Activated CD4-positive, alpha-beta T cell treated with anti-CD3 and anti-CD28 coated beads for 36 hours (primary cell): ENCODE measurements around the gene PRKCI. TPM values are rescaled to one million over a fixed set of nuclear protein-coding genes. Genes with fewer than 3 reads are reported as not detected.
"Not testable (repeated sequence)": the region's sequence is repeated elsewhere in the genome, so short reads cannot be mapped to it uniquely, and the experiment has no call there.

Source experiments
- ATAC-seq: fragments of 200-7000 bp; cut with Tn5 transposase; one replicate; pipeline ENCODE4 v1.10.0; 2021; ENCODE audit warnings: mild to moderate bottlenecking, moderate library complexity
- CTCF ChIA-PET: fragments of 350-600 bp; sonication (Branson Sonifier 250); formaldehyde crosslinking; loops from one replicate; lab custom pipeline; 2021; ENCODE audit warnings: antibody characterized with exemption; lab: Charles Lee
- POLR2A ChIA-PET: fragments of 350-600 bp; sonication (Branson Sonifier 250); formaldehyde crosslinking; loops from one replicate; lab custom pipeline; 2021; ENCODE audit warnings: antibody characterized with exemption, inconsistent platforms; lab: Charles Lee
- DNase-seq: peaks from one replicate; pipeline ENCODE4 v3.0.0-alpha.2; 2020
- H3K27ac Mint-ChIP-seq: one replicate; pipeline ENCODE4 v1.8.0; 2021; ENCODE audit warnings: mixed read lengths
- H3K27me3 Mint-ChIP-seq: one replicate; pipeline ENCODE4 v1.8.0; 2021; ENCODE audit warnings: mixed read lengths
- H3K36me3 Mint-ChIP-seq: one replicate; pipeline ENCODE4 v1.8.0; 2021; ENCODE audit warnings: low read depth, mixed read lengths
- H3K4me1 Mint-ChIP-seq: one replicate; pipeline ENCODE4 v1.8.0; 2021; ENCODE audit warnings: mixed read lengths
- H3K4me3 Mint-ChIP-seq: one replicate; pipeline ENCODE4 v1.8.0; 2021; ENCODE audit warnings: mild to moderate bottlenecking, moderate library complexity, mixed read lengths
- H3K9me3 Mint-ChIP-seq: one replicate; pipeline ENCODE4 v1.8.0; 2021; ENCODE audit warnings: low read depth, mixed read lengths
- intact Hi-C, 2 experiments: fragments of 100-400 bp; cut with DNase I in 1 of 2; cut with micrococcal nuclease in 1 of 2; formaldehyde crosslinking; loops; one replicate each; pipeline versions ENCODE4 v1.14.2 to v1.15.1; 2022 to 2024; cut with DNase I, micrococcal nuclease
- total RNA-seq, 2 experiments: library from RNA; stranded (reverse); gene quantifications; one replicate each; pipeline ENCODE4 v1.2.3, GENCODE V29; 2021

The PRKCI gene
- total RNA-seq, 2 experiments from 2014 or later = 32.3 to 33.0 TPM

DNA sequence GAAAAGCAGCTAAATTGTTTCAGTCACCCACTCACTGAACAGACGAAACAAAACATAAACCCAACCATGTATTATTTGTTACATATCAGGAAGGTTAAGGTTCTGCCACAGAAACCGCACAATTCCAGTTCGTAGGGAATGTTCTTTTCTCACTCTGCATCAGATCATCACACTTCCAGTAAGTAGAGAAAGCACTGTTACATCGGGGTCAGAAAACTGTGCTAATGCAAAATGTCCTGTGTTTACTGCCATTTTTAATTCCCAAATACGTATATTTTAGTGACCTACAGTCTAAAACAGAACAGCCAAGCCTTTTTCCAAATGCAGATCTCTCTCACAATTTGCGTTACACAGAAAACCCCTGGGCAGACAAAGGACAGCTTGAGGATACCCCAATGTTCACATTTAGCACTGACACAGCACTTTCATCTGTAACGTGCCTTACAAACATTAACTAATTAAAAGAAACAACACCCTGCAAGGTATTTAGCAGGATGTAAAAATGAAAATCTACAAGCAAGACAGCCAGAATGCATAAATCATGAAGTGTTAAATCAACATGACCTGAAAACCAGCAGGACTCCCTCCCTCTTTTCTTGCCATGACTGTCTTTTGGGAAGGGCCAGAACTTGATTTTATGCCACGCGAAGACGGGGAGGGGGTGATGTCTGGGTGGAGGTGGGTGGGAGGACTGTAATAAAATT lies 100.5 kb downstream of the PRKCI start:
- ATAC-seq (no peak), DNase-seq (no peak)
- Mint-ChIP-seq H3K27ac (no peak overlapping the region), H3K36me3 (no peaks in the 10 kb centered on the region), H3K4me3 (no peak overlapping the region), H3K4me1 (no peaks in the 10 kb centered on the region), H3K27me3 (no peaks in the 10 kb centered on the region), H3K9me3 (no peaks in the 10 kb centered on the region)
- ChIA-PET POLR2A (no interaction called here), CTCF (interaction anchor here (0.7 kb wide), 1 partner anchor 481 kb away, joined by 3 read pairs; no protein-coding TSS in a partner anchor)
- intact Hi-C loops = loop anchor here in 1 of 2 experiments (10.0 kb wide), 1 partner anchor 252 kb away; no protein-coding TSS in a partner anchor

DNA sequence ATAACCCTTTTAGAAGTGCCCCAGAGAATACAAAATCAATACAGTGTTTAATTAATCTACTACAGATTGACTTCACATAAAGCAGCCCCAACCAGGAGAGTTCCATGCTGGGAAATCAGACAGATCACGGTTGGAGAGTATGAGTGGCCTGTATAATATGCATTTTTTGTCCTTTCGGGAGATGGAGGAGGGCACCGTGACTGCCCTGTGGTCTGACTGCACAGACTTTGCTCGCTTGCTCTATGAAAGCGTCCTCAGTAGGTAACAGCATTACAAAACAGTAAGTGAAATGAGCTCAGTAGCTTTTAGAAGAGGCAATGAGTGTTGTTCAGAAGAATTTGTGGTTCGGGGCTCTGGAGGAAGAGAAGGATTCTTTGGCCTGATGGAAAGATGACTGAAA lies 101.1 kb downstream of the PRKCI start:
- ChIA-PET POLR2A (no interaction called here), CTCF (no interaction called here)
- no peak for ATAC-seq
- intact Hi-C loops = loop anchor here in 1 of 2 experiments (10.0 kb wide), 1 partner anchor 251 kb away; no protein-coding TSS in a partner anchor
- no peaks in the 10 kb centered on the region for H3K27me3 Mint-ChIP-seq
- H3K27ac Mint-ChIP-seq = no peak overlapping the region
- H3K9me3 Mint-ChIP-seq = no peaks in the 10 kb centered on the region
- no peaks in the 10 kb centered on the region for H3K4me1 Mint-ChIP-seq
- no peak overlapping the region for H3K4me3 Mint-ChIP-seq
- no peak for DNase-seq
- no peaks in the 10 kb centered on the region for H3K36me3 Mint-ChIP-seq

GRCh38 chr3:170324962-170325361 lies 102.7 kb downstream of the PRKCI start:
- CTCF ChIA-PET = interaction anchor here (0.6 to 1.2 kb wide), 4 partner anchors 17 to 298 kb away, joined by 3 read pairs; no protein-coding TSS in a partner anchor

GRCh38 chr3:170327040-170327808 lies 105.0 kb downstream of the PRKCI start:
- POLR2A ChIA-PET = no interaction called here
- Mint-ChIP-seq H3K27me3 (no peaks in the 10 kb centered on the region), H3K9me3 (no peaks in the 10 kb centered on the region), H3K36me3 (no peaks in the 10 kb centered on the region), H3K27ac (no peak overlapping the region), H3K4me1 (no peaks in the 10 kb centered on the region), H3K4me3 (no peak overlapping the region)
- ATAC-seq (peak; percentile 36), DNase-seq (peak; percentile 8)
- intact Hi-C loops = loop anchor here in 1 of 2 experiments (10.0 kb wide), 1 partner anchor 248 kb away; no protein-coding TSS in a partner anchor
- CTCF ChIA-PET = interaction anchor here (0.6 kb wide), 2 partner anchors 9 to 29 kb away, joined by 3 read pairs; no protein-coding TSS in a partner anchor

More at GRCh38 chr3:170324962-170325361, 102.7 kb downstream of the PRKCI start:
- H3K4me3 Mint-ChIP-seq = no peak overlapping the region
- no peaks in the 10 kb centered on the region for H3K9me3 Mint-ChIP-seq
- ATAC-seq = no peak
- no peak overlapping the region for H3K27ac Mint-ChIP-seq
- intact Hi-C loops = loop anchor here in 1 of 2 experiments (10.0 kb wide), 1 partner anchor 250 kb away; no protein-coding TSS in a partner anchor
- H3K27me3 Mint-ChIP-seq = no peaks in the 10 kb centered on the region
- H3K36me3 Mint-ChIP-seq = no peaks in the 10 kb centered on the region
- POLR2A ChIA-PET = no interaction called here
- H3K4me1 Mint-ChIP-seq = no peaks in the 10 kb centered on the region
- DNase-seq = no peak

- POLR2A ChIA-PET, H3K9me3 Mint-ChIP-seq, ATAC-seq, H3K4me1 Mint-ChIP-seq, DNase-seq, H3K27me3 Mint-ChIP-seq, H3K36me3 Mint-ChIP-seq, H3K4me3 Mint-ChIP-seq, H3K27ac Mint-ChIP-seq: not testable (repeated sequence)
- intact Hi-C loops = loop anchor here in 1 of 2 experiments (10.0 kb wide), 1 partner anchor 247 kb away; no protein-coding TSS in a partner anchor
- CTCF ChIA-PET = interaction anchor here (0.6 kb wide), 1 partner anchor 9 kb away, joined by 3 read pairs; no protein-coding TSS in a partner anchor
Measured at GRCh38 chr3:170327868-170328548, 105.8 kb downstream of the PRKCI start.

DNA sequence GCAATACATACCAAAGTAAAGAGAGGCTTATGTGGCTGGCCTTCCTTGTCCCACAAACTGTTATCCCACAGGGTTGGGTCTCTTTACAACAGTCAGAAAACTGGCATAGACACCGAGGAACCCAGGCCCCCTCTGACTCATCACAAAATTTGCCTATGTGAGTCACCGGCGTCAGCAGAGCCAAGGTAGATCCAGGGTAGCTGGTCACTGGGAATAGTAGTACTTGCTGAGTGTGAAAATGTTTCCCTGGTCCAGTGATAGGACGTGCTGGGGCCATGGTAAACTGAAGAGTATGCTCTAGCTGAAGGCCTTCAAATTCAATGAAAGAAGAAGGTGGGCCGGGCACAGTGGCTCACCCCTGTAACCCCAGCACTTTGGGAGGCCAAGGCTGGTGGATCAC lies 108.1 kb downstream of the PRKCI start:
- DNase-seq (peak; percentile 12), ATAC-seq (peak; percentile 42)
- H3K4me3 Mint-ChIP-seq = no peak overlapping the region
- no peaks in the 10 kb centered on the region for H3K9me3 Mint-ChIP-seq
- CTCF ChIA-PET = no interaction called here
- H3K36me3 Mint-ChIP-seq = no peaks in the 10 kb centered on the region
- POLR2A ChIA-PET = no interaction called here
- no peak overlapping the region for H3K27ac Mint-ChIP-seq
- no peaks in the 10 kb centered on the region for H3K4me1 Mint-ChIP-seq
- no peaks in the 10 kb centered on the region for H3K27me3 Mint-ChIP-seq
- intact Hi-C loops = no loop called here

DNA sequence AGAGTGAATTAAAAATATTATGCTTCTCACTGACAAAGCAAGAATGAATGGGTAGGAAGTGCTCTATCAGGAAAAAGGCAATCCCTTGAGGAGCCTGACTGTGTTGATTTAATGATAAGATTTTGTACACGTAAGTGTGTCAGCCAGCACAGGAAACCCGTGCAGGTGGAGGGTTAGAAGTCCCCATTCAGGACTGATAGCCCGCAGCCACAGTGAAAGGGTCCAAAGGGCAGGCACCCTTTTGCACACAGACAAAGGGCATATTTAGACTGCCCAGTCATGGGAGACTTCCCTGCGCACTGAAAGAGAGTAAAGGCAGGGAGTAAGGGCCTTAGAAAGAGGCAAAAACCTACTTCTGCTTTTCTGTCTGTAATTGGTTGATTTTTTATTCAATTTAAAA lies 108.9 kb downstream of the PRKCI start:
- intact Hi-C loops = no loop called here

DNA sequence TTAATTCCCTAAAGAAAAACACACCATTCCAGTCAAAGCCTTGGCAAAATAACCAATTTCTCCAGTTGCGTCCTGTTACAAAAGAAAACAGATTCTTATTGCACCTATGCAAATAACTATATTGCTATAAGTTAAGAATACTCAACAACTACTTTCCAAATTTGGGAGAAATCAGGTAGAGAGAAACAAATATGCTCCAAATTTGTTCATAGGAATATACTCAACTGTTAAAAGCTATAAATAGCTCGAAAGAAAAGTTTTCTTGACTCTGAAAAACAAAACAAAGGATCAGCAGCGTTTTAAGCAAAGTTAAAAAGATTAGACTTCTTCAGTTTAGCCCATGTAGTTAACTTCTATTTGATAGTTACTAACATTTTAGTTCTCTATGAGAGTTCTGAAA lies 115.2 kb downstream of the PRKCI start:
- intact Hi-C loops = no loop called here
- ChIA-PET CTCF (no interaction called here), POLR2A (no interaction called here)
- H3K9me3 Mint-ChIP-seq = peaks cover 5% of the 10 kb centered on the region
- no peak overlapping the region for H3K4me3 Mint-ChIP-seq
- ATAC-seq (no peak), DNase-seq (no peak)
- H3K27me3 Mint-ChIP-seq = no peaks in the 10 kb centered on the region
- no peaks in the 10 kb centered on the region for H3K36me3 Mint-ChIP-seq
- no peaks in the 10 kb centered on the region for H3K4me1 Mint-ChIP-seq
- H3K27ac Mint-ChIP-seq = no peak overlapping the region

More for the DNA sequence above, 108.9 kb downstream of the PRKCI start:
- POLR2A ChIA-PET = no interaction called here
- H3K9me3 Mint-ChIP-seq = no peaks in the 10 kb centered on the region
- DNase-seq (no peak), ATAC-seq (no peak)
- no peak overlapping the region for H3K27ac Mint-ChIP-seq
- H3K27me3 Mint-ChIP-seq = no peaks in the 10 kb centered on the region
- CTCF ChIA-PET = no interaction called here
- no peaks in the 10 kb centered on the region for H3K36me3 Mint-ChIP-seq
- H3K4me3 Mint-ChIP-seq = no peak overlapping the region
- no peaks in the 10 kb centered on the region for H3K4me1 Mint-ChIP-seq

GRCh38 chr3:170338690-170339340 lies 116.6 kb downstream of the PRKCI start:
- DNase-seq (no peak), ATAC-seq (no peak)
- Mint-ChIP-seq H3K27me3 (no peaks in the 10 kb centered on the region), H3K27ac (no peak overlapping the region), H3K9me3 (peaks cover 5% of the 10 kb centered on the region), H3K4me1 (no peaks in the 10 kb centered on the region), H3K36me3 (no peaks in the 10 kb centered on the region), H3K4me3 (no peak overlapping the region)
- ChIA-PET CTCF (no interaction called here), POLR2A (no interaction called here)
- intact Hi-C loops = no loop called here

DNA sequence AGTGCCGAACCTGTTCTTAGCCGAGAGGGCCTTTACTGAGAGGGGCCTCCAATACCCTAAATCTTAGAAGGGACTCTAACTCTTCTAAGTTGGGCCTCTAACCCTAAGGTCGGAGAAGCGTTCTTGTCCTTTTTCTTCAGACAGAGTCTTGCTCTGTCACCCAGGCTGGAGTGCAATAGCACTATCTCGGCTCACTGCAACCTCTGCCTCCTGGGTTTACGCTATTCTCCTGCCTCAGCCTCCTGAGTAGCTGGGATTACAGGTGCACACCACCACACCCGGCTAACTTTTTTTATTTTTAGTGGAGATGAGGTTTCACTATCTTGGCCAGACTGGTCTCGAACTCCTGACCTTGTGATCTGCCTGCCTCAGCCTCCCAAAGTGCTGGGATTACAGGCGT lies 120.0 kb downstream of the PRKCI start:
- ATAC-seq, H3K4me1 Mint-ChIP-seq, H3K9me3 Mint-ChIP-seq, H3K27me3 Mint-ChIP-seq, CTCF ChIA-PET, POLR2A ChIA-PET, DNase-seq, H3K4me3 Mint-ChIP-seq, intact Hi-C loops, H3K36me3 Mint-ChIP-seq, H3K27ac Mint-ChIP-seq: not testable (repeated sequence)

- DNase-seq, H3K27me3 Mint-ChIP-seq, CTCF ChIA-PET, H3K9me3 Mint-ChIP-seq, ATAC-seq, H3K4me1 Mint-ChIP-seq, intact Hi-C loops, POLR2A ChIA-PET, H3K27ac Mint-ChIP-seq, H3K36me3 Mint-ChIP-seq, H3K4me3 Mint-ChIP-seq: not testable (repeated sequence)
Measured at GRCh38 chr3:170343859-170344258, 121.6 kb downstream of the PRKCI start.
